KOPT-K1 (cell line): ENCODE data around the gene FRRS1L.

Source experiments
- H3K27ac ChIP-seq: fragments of 200-600 bp; sonication (generic); 2 replicates; pipeline ENCODE4 v1.5.1; 2016; ENCODE audit warnings: antibody characterized with exemption, mild to moderate bottlenecking, low read depth, low read length; ENCODE audit not compliant: poor library complexity, severe bottlenecking
- H3K36me3 ChIP-seq: fragments of 200-600 bp; sonication (generic); 2 replicates; pipeline ENCODE4 v1.5.1; 2017; ENCODE audit warnings: antibody characterized with exemption, mild to moderate bottlenecking, low read length, moderate library complexity; ENCODE audit not compliant: insufficient read depth
- H3K9me3 ChIP-seq: fragments of 200-600 bp; sonication (generic); 2 replicates; pipeline ENCODE4 v1.5.1; 2017; ENCODE audit warnings: antibody characterized with exemption, low read length, mild to moderate bottlenecking; ENCODE audit not compliant: insufficient read depth, poor library complexity, severe bottlenecking

FRRS1L gene

GRCh38 chr9:109110329-109111021 is 56.6 kb downstream of the FRRS1L start:
- peaks cover 2% of the 10 kb centered on the region for H3K9me3 ChIP-seq
- H3K36me3 ChIP-seq: peaks cover 23% of the 10 kb centered on the region
- H3K27ac ChIP-seq: no peak overlapping the region

DNA sequence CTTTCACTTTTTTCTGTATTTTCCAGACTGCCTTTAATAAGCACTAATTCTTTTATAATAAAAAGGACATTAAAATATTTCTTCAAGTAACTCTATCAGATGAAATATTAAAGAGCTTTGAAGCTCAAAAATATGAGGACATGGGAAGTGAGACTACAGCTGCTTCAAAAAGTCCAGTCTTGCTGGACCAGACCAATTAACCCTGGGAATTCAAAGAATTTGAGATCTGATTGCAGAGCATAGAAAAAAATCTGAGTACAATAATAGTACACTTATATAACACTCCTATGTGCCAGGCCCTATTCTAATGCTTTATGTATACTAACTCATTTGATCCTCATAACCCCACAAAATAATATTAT is 57.1 kb downstream of the FRRS1L start:
- H3K9me3 ChIP-seq: peaks cover 8% of the 10 kb centered on the region
- peaks cover 25% of the 10 kb centered on the region for H3K36me3 ChIP-seq
- H3K27ac ChIP-seq: no peak overlapping the region

GRCh38 chr9:109108318-109108717 is 58.7 kb downstream of the FRRS1L start:
- peaks cover 19% of the 10 kb centered on the region for H3K9me3 ChIP-seq
- no peak overlapping the region for H3K27ac ChIP-seq
- peaks cover 35% of the 10 kb centered on the region for H3K36me3 ChIP-seq

DNA sequence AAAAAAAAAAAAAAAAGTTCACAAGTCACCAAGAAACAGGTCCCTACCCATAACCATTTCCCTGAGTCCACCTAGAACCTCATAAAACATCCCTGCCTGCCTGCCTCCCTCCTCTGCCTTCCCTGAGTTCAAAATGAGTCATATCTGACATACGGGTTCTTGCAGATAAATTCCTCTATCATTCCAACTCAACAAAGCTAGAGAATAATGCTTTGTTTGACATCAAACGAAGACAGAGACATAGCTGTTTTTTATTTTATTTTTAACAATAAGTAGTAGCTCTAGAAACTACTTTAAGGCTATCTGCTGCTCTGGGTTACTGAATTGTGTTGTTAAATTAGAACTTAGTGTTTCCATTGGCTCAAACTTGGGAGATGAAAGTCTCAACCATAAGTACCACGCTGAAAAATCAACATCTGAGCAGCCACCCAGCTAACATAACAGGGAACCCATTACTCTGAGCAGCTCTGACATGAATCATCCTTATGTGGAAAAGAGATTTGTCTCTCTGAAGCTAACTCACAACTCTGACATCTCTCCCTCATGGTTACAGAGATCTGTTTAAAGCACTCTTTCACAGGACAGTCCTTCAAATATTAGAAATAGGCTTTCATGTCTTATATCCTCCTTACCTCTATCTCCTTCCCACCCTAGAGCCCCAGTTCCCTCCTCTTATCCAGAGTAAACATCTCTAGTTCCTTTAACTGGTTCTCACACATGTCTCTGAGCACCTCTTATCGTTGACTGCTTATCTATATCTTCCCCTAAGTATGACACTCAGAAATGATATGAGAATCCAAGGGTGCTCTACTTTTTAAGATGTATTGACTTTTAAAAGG is 59.4 kb downstream of the FRRS1L start:
- H3K27ac ChIP-seq: no peak overlapping the region
- H3K9me3 ChIP-seq: peaks cover 26% of the 10 kb centered on the region
- H3K36me3 ChIP-seq: peaks cover 42% of the 10 kb centered on the region

DNA sequence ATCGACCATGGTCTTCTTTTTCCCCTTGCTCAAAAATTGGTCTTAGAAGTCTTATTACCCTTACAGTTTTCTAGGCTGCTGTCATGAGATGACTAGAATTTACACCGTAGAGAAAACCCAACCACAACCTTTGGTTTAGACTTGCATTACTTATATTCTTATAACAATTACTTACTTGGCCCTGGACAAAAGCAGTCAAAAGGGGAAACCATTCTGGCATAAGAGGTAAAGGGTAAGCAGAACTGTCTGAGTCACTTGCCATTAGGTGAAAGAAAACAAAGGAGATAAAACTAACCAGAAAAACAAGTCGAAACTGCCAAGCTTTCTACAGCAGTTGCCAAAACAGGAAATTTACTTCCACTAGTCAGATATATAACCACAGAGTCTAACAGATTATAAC is 65.2 kb downstream of the FRRS1L start:
- Histone ChIP-seq H3K36me3 (peaks cover 64% of the 10 kb centered on the region), H3K9me3 (peaks cover 27% of the 10 kb centered on the region), H3K27ac (peak overlapping the region; percentile 62)

DNA sequence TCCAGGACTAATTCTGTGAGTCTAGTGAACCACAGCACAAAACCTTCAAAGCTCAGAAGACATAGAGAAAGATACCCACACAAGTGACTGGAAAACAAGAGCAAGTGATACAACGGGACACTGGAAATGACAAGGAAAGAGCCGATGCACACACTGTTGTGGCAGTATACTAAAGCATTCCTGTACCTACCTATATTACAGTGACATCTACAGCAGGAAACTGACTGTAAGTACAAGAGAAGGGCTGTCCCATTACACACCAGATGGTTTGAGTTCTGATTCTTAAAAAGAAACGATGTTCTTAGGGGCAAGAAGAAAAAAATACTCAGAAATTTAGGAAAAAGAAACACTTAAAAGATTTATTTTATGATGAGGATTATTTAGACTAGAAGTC is 65.8 kb downstream of the FRRS1L start:
- H3K36me3 ChIP-seq: peaks cover 63% of the 10 kb centered on the region
- H3K9me3 ChIP-seq: peaks cover 27% of the 10 kb centered on the region
- peak overlapping the region; percentile 62 for H3K27ac ChIP-seq

- peak overlapping the region; percentile 62 for H3K27ac ChIP-seq
- H3K9me3 ChIP-seq: peaks cover 26% of the 10 kb centered on the region
- peaks cover 65% of the 10 kb centered on the region for H3K36me3 ChIP-seq
Measured at GRCh38 chr9:109100543-109101201, 66.4 kb downstream of the FRRS1L start.

- Histone ChIP-seq H3K9me3 (peaks cover 14% of the 10 kb centered on the region), H3K27ac (no peak overlapping the region), H3K36me3 (peaks cover 65% of the 10 kb centered on the region)
Measured at GRCh38 chr9:109098960-109099308, 68.1 kb downstream of the FRRS1L start.

DNA sequence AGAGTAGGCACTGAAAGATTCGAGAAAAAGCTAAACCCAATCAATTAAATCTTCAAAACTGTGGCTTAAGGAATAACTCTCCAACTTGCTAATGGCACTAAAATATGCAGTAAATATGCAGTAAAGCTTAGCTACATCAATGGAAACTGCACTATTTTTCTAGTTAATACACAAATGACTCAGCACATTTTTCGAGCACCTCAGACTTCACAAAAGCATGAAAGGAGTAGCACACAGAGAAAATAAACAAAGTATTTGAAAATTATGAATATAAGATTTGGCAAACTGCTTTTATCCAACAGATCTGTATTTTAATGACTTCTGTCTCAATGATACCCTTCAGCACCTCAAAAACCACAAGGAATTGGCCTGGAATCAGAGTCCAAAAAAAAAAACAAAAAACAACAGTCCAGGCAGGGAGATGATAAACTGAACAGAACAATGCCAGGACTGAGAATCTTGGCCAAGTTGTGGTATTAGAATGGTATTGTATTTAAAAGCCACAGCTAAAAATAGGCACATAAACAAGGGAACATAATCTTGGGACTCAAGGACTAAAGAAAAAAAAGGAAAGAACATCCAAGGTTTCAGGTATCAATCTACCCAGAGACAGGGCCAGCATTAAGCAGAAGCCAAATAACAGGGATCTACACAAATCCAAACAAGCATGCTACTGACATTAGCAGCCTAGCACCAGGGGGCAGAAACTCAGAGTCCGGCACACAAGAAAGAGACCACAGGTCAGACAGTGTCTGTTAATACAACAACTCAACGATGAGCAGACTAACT is 68.7 kb downstream of the FRRS1L start:
- Histone ChIP-seq H3K36me3 (peaks cover 65% of the 10 kb centered on the region), H3K9me3 (peaks cover 8% of the 10 kb centered on the region), H3K27ac (peak overlapping the region; percentile 2)

DNA sequence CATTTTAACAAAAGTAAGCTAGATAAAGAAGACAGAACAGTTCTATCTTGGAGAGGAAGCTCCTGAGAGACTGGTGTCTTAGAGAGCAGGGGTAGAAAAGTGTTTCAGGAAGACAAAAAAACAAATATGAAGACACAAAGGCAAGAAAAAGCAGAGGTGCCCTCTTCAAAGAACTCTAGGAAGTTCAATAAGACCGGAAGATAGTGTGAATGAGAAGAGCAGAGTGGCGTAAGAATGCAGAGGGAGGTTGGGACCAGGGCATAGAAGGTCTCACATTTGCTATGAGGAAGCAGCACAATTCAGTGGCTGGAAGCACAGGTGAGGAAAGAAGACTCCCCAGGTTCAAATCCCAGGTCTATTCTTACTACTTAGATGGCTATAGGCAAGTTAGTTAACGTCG is 69.9 kb downstream of the FRRS1L start:
- H3K9me3 ChIP-seq: no peaks in the 10 kb centered on the region
- H3K36me3 ChIP-seq: peaks cover 68% of the 10 kb centered on the region
- peak overlapping the region; percentile 10 for H3K27ac ChIP-seq

- no peaks in the 10 kb centered on the region for H3K9me3 ChIP-seq
- H3K27ac ChIP-seq: no peak overlapping the region
- H3K36me3 ChIP-seq: peaks cover 77% of the 10 kb centered on the region
Measured at GRCh38 chr9:109095321-109095720, 71.7 kb downstream of the FRRS1L start.

DNA sequence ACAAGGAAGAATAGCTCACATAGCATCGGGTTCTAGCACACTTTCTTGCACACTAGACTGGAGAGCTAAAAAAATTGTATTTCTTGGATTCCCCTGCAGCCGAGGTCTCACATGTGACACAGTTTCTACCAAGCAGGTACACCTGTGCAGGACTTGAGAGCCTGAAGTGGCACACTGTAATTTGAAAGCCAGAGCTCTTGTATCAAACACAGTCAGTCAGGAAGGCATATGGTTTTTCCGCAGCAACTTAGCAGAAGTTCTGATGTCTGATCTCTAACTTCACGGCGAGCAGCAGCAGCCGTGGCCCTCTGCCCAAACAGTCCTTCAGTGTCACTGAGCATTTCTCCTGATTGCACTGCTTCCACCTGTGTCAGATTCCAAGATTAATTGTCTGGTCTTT is 72.8 kb downstream of the FRRS1L start:
- H3K9me3 ChIP-seq: no peaks in the 10 kb centered on the region
- H3K27ac ChIP-seq: no peak overlapping the region
- H3K36me3 ChIP-seq: peaks cover 79% of the 10 kb centered on the region

GRCh38 chr9:109092587-109092986 is 74.5 kb downstream of the FRRS1L start:
- Histone ChIP-seq H3K9me3 (no peaks in the 10 kb centered on the region), H3K36me3 (peaks cover 92% of the 10 kb centered on the region), H3K27ac (no peak overlapping the region)

DNA sequence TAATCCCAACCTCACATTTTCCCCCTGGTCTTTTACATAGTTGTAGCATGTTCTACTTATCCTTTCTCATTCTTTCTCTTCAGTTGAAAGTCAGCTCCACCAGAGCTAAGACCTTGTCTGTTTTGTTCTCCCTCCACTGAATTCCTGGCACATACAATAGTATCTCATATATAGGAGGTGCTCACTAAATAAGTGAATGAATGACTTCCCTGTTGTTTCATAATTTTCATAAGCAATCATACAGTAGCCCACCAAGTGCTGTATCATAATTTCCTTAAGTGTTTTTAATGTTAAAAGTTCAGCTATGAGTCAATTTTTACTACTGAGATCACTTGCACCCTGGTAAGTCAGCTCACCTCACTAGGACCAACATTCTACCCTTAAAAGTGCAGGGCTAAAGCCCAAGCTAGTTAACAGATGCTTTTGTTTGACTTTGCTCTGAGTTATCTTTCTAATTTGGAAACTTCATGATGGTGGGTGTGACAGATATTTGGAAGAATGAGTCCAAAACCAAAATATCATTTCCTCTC is 74.9 kb downstream of the FRRS1L start:
- H3K9me3 ChIP-seq: no peaks in the 10 kb centered on the region
- no peak overlapping the region for H3K27ac ChIP-seq
- peaks cover 92% of the 10 kb centered on the region for H3K36me3 ChIP-seq

GRCh38 chr9:109088221-109088620 is 78.8 kb downstream of the FRRS1L start:
- Histone ChIP-seq H3K36me3 (peaks cover 93% of the 10 kb centered on the region), H3K9me3 (no peaks in the 10 kb centered on the region), H3K27ac (no peak overlapping the region)
